HG03457 (cell line): ENCODE data around the gene PWWP2B.
"Not testable (repeated sequence)": the region's sequence is repeated elsewhere in the genome, so short reads cannot be mapped to it uniquely, and the experiment has no call there.

Experiments used
- ATAC-seq: cut with Tn5 transposase; IDR thresholded peaks from one replicate; pipeline ENCODE4 v1.9.1; 2021; ENCODE audit warnings: moderate number of reproducible peaks; ENCODE audit not compliant: unreplicated experiment

The PWWP2B gene

GRCh38 chr10:132429281-132430230 lies 32.6 kb downstream of the PWWP2B start:
- ATAC-seq: no peak

DNA sequence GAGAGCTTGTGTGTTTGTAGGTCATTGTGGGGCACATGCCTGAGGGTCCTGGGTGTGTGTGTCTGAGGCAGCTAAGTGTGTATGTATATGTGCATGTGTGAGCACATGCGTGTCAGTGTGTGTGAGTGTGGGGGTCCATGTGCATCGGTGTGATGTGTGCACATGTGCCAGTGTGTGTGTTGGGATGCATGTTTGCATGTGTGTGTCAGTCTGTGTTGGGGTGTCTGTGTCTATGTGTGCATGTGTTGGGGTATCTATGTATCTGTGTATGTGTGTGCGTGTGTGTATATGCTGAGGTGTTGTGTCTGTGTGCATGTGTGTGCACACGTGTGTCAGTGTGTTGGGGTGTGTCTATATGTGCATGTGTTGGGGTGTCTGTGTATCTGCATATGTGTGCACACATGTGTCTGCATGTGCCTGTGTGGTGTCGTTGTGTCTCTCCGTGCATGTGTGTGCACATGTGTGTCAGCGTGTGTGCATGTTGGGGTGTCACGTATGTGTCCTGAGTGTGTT lies 33.3 kb downstream of the PWWP2B start:
- ATAC-seq: no peak

DNA sequence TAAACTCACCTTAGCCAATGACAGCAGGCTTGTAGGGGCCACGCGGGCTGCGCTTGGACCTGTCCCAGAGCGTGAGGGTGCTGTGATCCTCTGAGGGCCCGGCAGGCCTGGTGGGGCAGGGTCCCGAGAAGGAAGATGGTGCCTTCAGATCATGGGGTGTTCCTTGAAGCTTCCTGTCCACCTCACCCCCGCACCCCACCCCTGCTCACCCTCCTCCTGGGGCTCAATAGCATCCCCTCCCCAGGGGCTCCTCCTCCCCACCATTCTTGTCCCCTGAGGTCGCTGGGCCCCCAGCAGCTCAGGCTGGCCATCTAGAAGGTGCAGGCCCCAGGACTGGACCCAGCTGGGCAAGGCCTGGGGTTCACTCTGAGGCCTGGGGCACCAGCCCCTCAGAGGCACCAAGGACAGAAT lies 33.9 kb downstream of the PWWP2B start:
- no peak for ATAC-seq

GRCh38 chr10:132431537-132432175 lies 34.7 kb downstream of the PWWP2B start:
- ATAC-seq: no peak

- ATAC-seq: no peak
Observed at GRCh38 chr10:132432176-132432540, 35.2 kb downstream of the PWWP2B start.

- ATAC-seq: no peak
Observed at GRCh38 chr10:132433671-132434340, 36.8 kb downstream of the PWWP2B start.

- no peak for ATAC-seq
Observed at GRCh38 chr10:132434405-132435005, 37.5 kb downstream of the PWWP2B start.

DNA sequence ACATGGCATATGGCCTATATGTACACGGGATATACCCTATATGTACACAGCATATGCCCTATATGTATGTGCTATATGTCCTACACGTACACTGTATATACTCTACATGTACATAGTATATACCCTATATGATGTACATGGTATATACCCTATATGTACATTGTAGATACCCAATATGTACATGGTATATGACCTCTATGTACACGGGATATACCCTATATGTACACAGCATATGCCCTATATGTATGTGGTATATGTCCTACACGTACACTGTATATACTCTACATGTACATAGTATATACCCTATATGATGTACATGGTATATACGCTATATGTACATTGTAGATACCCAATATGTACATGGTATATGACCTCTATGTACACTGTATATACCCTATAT lies 38.3 kb downstream of the PWWP2B start:
- not testable (repeated sequence) for ATAC-seq

DNA sequence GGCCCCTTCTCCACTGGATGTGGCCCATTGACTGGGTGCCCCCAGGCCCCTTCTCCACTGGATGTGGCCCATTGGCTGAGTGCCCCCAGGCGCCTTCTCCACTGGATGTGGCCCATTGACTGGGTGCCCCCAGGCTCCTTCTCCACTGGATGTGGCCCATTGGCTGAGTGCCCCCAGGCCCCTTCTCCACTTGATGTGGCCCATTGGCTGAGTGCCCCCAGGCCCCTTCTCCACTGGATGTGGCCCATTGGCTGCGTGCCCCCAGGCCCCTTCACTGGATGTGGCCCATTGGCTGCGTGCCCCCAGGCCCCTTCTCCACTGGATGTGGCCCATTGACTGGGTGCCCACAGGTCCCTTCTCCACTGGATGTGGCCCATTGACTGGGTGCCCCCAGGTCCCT lies 39.1 kb downstream of the PWWP2B start:
- not testable (repeated sequence) for ATAC-seq

- ATAC-seq: no peak
Observed at GRCh38 chr10:132436861-132437410, 39.9 kb downstream of the PWWP2B start.

GRCh38 chr10:132437541-132437950 lies 40.5 kb downstream of the PWWP2B start:
- ATAC-seq: no peak

DNA sequence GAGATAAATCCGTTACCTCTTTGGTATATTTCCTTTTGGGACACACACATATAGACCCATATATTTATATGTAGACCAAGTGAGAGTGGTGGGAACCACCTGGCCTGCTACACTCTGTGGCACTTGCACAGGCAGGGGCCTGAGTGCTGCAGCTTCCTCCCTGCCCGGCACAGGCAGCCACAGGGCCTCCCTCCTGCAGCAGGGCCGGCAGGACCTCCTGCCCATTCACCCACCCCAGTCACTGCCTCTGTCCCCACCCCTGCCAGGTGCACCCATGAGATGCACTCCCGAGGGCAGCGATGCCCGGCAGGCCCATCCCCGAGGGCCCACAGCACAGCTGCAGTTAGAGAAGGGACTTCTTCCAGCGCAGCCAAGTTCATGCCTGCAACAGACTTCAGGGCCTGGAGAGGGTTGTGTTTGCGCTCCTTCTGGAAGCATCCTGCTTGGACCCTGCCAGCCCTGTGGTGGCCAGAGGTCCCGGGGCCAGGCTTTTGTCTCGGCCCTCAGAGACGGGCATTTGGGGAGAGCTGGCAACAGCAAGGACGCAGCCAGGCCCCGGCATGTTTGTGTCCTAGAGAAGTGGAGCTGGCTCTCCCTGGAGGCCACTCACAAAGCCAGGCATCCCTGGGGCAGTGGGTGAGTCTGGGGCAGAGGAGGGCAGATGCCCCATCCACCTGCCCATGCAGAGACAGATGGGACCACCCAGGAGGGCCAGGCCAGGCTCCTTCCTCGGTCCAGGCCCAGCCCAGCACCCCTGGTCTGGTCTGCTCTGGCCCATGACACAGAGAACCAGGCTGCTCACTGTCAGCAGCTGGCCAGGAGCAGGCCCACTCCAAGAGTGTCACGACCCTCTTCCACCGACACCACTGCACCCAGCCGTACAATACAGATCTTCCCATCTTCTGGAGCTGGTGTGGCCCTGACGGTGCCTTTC lies 41.4 kb downstream of the PWWP2B start:
- no peak for ATAC-seq

GRCh38 chr10:132439025-132439388 lies 42.0 kb downstream of the PWWP2B start:
- ATAC-seq: no peak

GRCh38 chr10:132439424-132440163 lies 42.6 kb downstream of the PWWP2B start:
- ATAC-seq: no peak

DNA sequence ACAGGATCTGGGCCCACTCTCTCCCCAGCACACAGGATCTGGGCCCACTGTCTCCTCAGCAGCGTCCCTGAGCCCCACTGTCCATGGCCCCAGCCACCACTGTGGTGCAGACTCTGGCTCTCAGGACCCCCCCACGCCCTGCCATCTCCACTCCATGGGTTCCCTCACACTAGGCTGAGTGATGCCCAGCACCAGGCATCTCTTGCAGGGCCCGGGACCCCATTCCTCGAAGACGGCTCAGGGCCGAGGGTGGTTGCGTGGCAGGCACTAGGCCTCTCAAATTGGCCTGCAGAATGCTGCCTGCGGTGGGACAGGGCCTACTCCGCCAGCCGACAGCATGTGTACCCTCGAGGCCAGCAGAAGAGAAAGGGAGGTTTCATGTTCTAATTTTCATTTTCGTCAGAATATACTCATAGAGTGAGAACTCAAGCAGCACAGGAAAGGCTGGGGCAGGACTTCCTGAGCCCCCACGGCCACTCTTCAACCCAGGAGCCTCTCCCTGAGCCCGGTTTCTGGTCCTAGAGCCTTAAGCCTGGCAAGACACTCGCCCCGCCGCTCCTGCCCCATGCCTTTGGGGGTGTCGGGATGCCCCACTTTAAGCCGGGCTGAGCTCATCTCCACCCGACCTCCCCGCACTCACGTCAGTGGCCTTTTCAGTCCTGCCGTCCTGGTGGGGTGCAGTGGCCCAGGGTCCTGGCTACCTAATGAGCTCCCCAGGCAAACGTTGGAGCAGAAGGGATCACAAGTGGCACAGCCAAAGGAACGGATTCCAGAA lies 44.0 kb downstream of the PWWP2B start:
- ATAC-seq: no peak

GRCh38 chr10:132441818-132442524 lies 45.0 kb downstream of the PWWP2B start:
- no peak for ATAC-seq

DNA sequence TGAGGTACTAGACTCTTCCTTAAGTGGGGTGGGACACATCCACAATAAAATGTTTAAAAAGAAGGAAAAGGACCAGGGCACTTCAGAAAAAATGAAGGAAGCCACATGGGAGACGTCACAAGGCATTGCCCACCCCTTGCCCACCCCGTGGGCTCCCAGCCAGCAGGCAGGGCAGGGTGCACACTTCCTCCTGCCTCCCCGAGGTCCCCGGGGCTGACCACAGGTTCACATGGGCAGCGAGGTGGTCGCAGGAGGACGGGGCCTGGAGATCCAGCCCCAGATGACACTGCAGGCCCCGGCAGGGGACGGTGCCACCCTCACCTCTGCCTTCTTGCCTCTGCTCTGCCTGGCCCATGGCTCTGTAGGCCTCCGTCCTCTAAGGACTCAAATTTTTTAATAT lies 45.6 kb downstream of the PWWP2B start:
- no peak for ATAC-seq

DNA sequence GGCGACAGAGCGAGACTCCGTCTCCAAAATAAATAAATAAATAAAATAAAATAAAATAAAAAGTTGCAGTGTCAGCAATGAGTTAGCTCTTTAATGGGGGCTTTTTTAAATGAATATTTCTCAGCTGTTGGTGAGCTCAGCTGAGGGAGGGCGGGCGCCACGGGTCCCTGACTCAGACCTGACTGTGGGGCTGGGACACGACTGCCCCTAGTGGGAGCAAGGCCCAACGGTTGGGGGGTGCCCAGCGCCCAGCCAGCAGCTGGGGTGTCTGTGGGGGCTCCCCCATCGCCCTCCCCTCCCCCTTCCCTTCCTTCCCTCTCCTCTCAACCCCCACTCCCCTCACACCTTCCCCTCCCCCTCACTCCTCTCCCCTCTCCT lies 46.6 kb downstream of the PWWP2B start:
- ATAC-seq: no peak
